ENCODE measurements around the gene ZNF341.

- TF ChIP-seq CTCF (IDR thresholded peaks at IDR 0.05; ENCODE audit: low read depth, low read length): no peak
- TF ChIP-seq EZH2phosphoT487 (IDR thresholded peaks at IDR 0.05; ENCODE audit: low read depth): no peak
Measured at GRCh38 chr20:33819456-33819855, 87.7 kb downstream of the ZNF341 start.
